ENCODE measurements around the gene GPR4.

Gene GPR4

DNA sequence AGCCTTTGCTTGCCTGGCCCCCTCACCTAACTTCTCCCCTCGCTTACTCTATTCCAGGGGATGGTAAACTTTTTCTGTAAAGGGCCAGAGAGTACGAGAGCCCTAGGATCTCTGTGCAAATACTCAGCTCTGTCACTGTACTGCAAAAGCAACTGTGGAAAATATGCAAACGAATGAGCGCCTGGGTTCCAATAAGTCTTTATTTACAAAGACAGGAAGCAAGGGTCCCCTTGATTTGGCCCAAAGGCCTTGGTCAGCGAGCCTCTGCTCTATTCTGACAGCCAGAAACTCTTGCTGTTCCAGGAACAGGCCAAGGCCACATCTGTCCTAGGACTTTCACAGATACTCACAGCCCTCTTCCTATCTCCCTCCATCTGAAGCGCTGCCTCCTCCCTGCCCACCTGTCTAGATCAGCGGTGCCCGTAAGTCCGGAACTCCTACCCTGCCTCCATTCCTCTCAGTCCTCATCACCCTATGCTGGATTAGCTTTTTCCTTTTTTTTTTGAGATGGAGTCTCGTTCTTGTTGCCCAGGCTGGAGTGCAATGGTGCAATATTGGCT is 54.7 kb downstream of the GPR4 start:
- no peak for DNase-seq

DNA sequence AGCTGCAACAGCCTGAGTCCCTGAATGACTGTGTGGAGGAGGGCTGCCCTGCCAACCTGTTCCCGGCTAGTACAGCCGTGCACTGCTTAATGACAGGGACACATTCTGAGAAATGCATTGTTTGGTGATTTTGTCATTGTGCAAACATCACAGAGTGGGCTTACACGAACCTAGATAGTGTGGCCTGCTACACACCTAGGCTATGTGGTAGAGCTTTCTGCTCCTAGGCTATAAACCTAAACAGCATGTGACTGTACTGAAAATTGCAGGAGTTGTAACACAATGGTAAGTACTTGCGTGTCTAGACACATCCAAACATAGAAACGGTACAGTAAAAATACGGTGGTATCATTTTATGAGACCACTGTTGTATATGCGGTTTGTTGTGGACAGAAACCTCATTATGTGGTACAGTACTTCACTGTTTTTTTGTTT is 59.8 kb downstream of the GPR4 start:
- DNase-seq: no peak

Data from activated effector memory CD4-positive, alpha-beta T cell treated with Interleukin-2 at 50 U/mL for 16 hours (primary cell).